K562 (cell line): Measurements from ENCODE around the gene RAPGEF5.

Experiments used
- HEY1 ChIP-seq: fragments of 250-450 bp; sonication (Bioruptor Pico); IDR thresholded peaks from 2 replicates; pipeline ENCODE4 v1.5.0; 2020; ENCODE audit warnings: mild to moderate bottlenecking, moderate library complexity, borderline replicate concordance
- MED1 ChIP-seq: sonication (generic); formaldehyde crosslinking; IDR thresholded peaks from 2 replicates; pipeline ENCODE4 v1.8.1; 2023; ENCODE audit warnings: missing genetic modification reagents, borderline replicate concordance
- MXI1 ChIP-seq: IDR thresholded peaks from 2 replicates; pipeline ENCODE4 v1.6.1; 2011; ENCODE audit warnings: low read depth, mild to moderate bottlenecking, improper control_type of control experiment, low read length
- STAT5B ChIP-seq: fragments of 250-450 bp; sonication (Bioruptor Pico); IDR thresholded peaks from 2 replicates; pipeline ENCODE4 v1.8.0; 2021; ENCODE audit warnings: mild to moderate bottlenecking, inconsistent platforms
- ZNF644 ChIP-seq: fragments of 200-800 bp; sonication (Bioruptor generic); IDR thresholded peaks from 2 replicates; pipeline ENCODE4 v1.6.1; 2016; ENCODE audit warnings: low read depth, missing genetic modification characterization, missing compliant biosample characterization

DNA sequence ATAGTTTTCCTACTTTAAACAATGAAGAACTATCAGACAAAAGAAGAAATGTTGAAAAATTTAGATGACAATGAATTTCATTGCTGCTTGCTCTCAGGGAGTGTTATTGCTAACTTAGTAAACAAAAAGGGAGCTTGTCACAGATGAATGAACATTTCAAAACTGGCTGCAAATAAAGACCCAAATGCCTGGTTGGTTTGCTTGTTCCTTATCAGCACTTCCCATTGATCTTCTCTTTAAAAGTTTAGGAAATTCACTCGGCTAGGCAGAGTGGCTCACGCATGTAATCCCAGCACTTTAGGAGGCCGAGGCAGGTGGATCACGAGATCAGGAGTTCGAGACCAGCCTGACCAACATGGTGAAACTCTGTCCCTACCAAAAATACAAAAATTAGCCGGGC, 167.2 kb downstream of the RAPGEF5 start:
- TF ChIP-seq ZNF644 (tag) (no peak), STAT5B (CRISPR knock-in tag) (no peak), HEY1 (no peak), MXI1 (no peak), MED1 (no peak)
